ENCODE results near the gene FGL2.

GRCh38 chr7:77232467-77232866 lies 32.8 kb upstream of the FGL2 start:
- TF ChIP-seq, protein P1, sequence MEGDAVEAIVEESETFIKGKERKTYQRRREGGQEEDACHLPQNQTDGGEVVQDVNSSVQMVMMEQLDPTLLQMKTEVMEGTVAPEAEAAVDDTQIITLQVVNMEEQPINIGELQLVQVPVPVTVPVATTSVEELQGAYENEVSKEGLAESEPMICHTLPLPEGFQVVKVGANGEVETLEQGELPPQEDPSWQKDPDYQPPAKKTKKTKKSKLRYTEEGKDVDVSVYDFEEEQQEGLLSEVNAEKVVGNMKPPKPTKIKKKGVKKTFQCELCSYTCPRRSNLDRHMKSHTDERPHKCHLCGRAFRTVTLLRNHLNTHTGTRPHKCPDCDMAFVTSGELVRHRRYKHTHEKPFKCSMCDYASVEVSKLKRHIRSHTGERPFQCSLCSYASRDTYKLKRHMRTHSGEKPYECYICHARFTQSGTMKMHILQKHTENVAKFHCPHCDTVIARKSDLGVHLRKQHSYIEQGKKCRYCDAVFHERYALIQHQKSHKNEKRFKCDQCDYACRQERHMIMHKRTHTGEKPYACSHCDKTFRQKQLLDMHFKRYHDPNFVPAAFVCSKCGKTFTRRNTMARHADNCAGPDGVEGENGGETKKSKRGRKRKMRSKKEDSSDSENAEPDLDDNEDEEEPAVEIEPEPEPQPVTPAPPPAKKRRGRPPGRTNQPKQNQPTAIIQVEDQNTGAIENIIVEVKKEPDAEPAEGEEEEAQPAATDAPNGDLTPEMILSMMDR (IDR thresholded peaks at IDR 0.05) = no peak
- TF ChIP-seq ZFX (IDR thresholded peaks at IDR 0.05; ENCODE audit: borderline replicate concordance) = no peak

Data from 22Rv1 (cell line).